Adrenal gland (tissue), 12 donors: ENCODE measurements around the gene SLC12A4. TPM values are rescaled to one million over a fixed set of nuclear protein-coding genes. Genes with fewer than 3 reads are reported as not detected.
A peak's percentile ranks its signal among the peaks of the same experiment; 100 is the strongest.

Experiments
- DNase-seq, 7 donors: peaks; one replicate each; pipeline ENCODE4 v3.0.0-alpha.2; 2019 to 2020
- H3K27ac ChIP-seq, 5 donors: fragments of 200-600 bp; sonication (generic) in 4 of 5; 1 replicate in 3 of 5; 2 replicates in 2 of 5; pipeline versions ENCODE4 v1.5.1 to v1.8.0; 2016 to 2020; ENCODE audit warnings: mild to moderate bottlenecking in 1 of 5
- H3K27me3 ChIP-seq: fragments of 200-600 bp; 2 replicates; pipeline ENCODE4 v1.8.0; 2021
- H3K36me3 ChIP-seq, 2 donors: fragments of 200-600 bp; replicated peaks in 1 of 2; 1 replicate in 1 of 2; 2 replicates in 1 of 2; pipeline versions ENCODE4 v1.5.1 to v1.8.0; 2018 to 2022
- H3K4me1 ChIP-seq, 2 donors: fragments of 200-600 bp; replicated peaks in 1 of 2; 1 replicate in 1 of 2; 2 replicates in 1 of 2; pipeline versions ENCODE4 v1.5.1 to v1.8.0; 2018 to 2021
- H3K4me3 ChIP-seq, 4 donors: fragments of 200-600 bp; sonication (generic) in 3 of 4; one replicate each; pipeline ENCODE4 v1.5.1; 2016 to 2018
- H3K9me3 ChIP-seq, 3 donors: fragments of 200-600 bp; sonication (generic) in 1 of 3; replicated peaks in 1 of 3; 1 replicate in 2 of 3; 2 replicates in 1 of 3; pipeline versions ENCODE4 v1.5.1 to v1.8.0; 2016 to 2021
- POLR2A ChIP-seq, 2 donors: fragments of 450-650 bp; IDR thresholded peaks; one replicate each; pipeline ENCODE4 v1.6.1; 2017; ENCODE audit warnings: antibody characterized with exemption in 2 of 2, mild to moderate bottlenecking in 2 of 2, moderate library complexity in 1 of 2
- WGBS, 4 donors: extraction: QIAGEN DNeasy Blood & Tissue Kit in 2 of 4; methylation state at CpG; one replicate each; pipeline versions ENCODE4 v1.1.5 to v1.1.7; 2013 to 2017; 5-methylcytosine and 5-hydroxymethylcytosine counted together
- intact Hi-C, 2 donors: fragments of 100-400 bp; cut with DNase I; formaldehyde crosslinking; loops; one replicate each; pipeline versions ENCODE4 v1.14.1 to v1.15.0; 2022 to 2023
- polyA plus RNA-seq, 3 donors: library from polyadenylated mRNA; stranded (reverse); fragments of 200-250 nt in 2 of 3; fragments of 350-450 nt in 1 of 3; fragmentation: Illumina TruSeq in 1 of 3; extraction: RNeasy Lipid Tissue Mini Kit (QIAGEN cat#74804) in 1 of 3; gene quantifications; one replicate each; pipeline ENCODE4 v1.2.3, GENCODE V29; 2013 to 2014
- total RNA-seq, 9 donors: library from RNA; depleted of rRNA in 4 of 9; stranded (reverse); fragments of >200 nt in 4 of 9; fragments of 120-200 nt in 1 of 9; fragmentation: NEBNext Ultra II Directional in 1 of 9; extraction: Animal tissue kit (Norgen Biotek cat#: 25700) in 1 of 9; gene quantifications; one replicate each; pipeline versions ENCODE4 v1.1.0 to v1.2.4, GENCODE V29; 2013 to 2023
- TF ChIP-seq, protein P1 (sequence below), 6 experiments: fragments of 450-650 bp in 4 of 6; fragments of 200-600 bp in 2 of 6; sonication (generic) in 1 of 6; IDR thresholded peaks; 1 replicate in 5 of 6; 2 replicates in 1 of 6; pipeline versions ENCODE4 v1.5.1 to v1.8.0; 2016 to 2021; ENCODE audit warnings: antibody characterized with exemption in 6 of 6, mild to moderate bottlenecking in 2 of 6, moderate library complexity in 1 of 6
- donor health status: healthy with polysubstance abuse.
- donor health status: Bipolar disorder and iron deficiency.
- donor health status: DM: yes; HTN: yes; CAD: no.
- donor health status: DM: no; HTN: no; CAD: no.
- donor health status: DM: no; HTN: no; CAD: no.
- donor health status: DM: yes; HTN: yes; CAD: no.

Gene SLC12A4
- total and polyA plus RNA-seq, 12 donors: 15.4 to 111 (median 72.7) TPM

GRCh38 chr16:67990018-67990386 is 21.6 kb upstream of the SLC12A4 start:
- intact Hi-C loops: loop anchor here in 1 of 2 donors (5.0 to 10.0 kb wide), 2 partner anchors 55 to 242 kb away; no protein-coding TSS in a partner anchor

DNA sequence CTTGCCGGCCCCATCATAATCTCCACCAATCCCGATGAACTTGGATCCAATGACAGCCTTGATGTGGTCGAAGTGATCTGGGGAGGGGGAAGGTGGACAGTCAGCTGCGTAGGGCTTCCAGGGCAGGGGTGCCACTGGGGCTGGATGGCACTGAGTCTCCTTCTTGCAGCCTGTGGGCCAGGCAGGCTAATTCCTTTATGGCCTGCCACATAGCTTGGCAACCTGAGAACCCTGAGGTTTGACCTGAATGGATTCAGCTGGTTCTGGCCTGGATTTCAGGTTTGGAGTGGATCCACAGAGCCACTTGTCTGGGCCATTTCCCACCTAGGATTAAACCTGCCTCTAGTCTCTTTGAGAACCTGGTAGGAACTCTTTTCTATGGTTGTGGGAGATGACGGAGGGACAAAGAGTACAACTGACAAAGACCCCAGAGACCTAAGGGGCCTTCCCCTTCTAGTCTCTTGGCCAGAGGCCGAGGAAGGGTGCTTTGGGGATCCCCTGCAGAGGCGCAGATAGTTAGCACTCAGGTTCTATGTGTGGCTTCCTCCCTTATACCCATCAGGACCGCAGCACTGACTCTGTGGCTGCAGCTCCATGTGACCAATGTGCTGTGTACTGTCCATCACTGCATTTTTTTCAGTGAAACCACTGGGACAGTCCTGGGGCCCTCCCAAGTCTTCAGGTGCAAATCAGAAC is 21.0 kb upstream of the SLC12A4 start:
- intact Hi-C loops: loop anchor here (5.0 to 10.0 kb wide), 3 partner anchors 55 to 243 kb away; no protein-coding TSS in a partner anchor
- 83 to 93% (median 88%) methylated on average over 6 to 8 of the region's 8 CpGs for WGBS, 4 donors
- no peaks in the 10 kb centered on the region for H3K9me3 ChIP-seq
- H3K4me3 ChIP-seq: no peak overlapping the region
- TF ChIP-seq, protein P1, sequence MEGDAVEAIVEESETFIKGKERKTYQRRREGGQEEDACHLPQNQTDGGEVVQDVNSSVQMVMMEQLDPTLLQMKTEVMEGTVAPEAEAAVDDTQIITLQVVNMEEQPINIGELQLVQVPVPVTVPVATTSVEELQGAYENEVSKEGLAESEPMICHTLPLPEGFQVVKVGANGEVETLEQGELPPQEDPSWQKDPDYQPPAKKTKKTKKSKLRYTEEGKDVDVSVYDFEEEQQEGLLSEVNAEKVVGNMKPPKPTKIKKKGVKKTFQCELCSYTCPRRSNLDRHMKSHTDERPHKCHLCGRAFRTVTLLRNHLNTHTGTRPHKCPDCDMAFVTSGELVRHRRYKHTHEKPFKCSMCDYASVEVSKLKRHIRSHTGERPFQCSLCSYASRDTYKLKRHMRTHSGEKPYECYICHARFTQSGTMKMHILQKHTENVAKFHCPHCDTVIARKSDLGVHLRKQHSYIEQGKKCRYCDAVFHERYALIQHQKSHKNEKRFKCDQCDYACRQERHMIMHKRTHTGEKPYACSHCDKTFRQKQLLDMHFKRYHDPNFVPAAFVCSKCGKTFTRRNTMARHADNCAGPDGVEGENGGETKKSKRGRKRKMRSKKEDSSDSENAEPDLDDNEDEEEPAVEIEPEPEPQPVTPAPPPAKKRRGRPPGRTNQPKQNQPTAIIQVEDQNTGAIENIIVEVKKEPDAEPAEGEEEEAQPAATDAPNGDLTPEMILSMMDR (IDR thresholded peaks at IDR 0.05): no peak
- no peak for TF ChIP-seq POLR2A (IDR thresholded peaks at IDR 0.05)
- H3K36me3 ChIP-seq: no peaks in the 10 kb centered on the region
- peaks cover 3 to 20% of the 10 kb centered on the region in 2 donors for H3K4me1 ChIP-seq
- no peaks in the 10 kb centered on the region for H3K27me3 ChIP-seq
- no peak overlapping the region for H3K27ac ChIP-seq
- no peak for DNase-seq

More at GRCh38 chr16:67990018-67990386, 21.6 kb upstream of the SLC12A4 start:
- Histone ChIP-seq H3K36me3 (no peaks in the 10 kb centered on the region), H3K9me3 (no peaks in the 10 kb centered on the region), H3K4me1 (peaks cover 3 to 14% of the 10 kb centered on the region in 2 donors), H3K4me3 (no peak overlapping the region), H3K27me3 (no peaks in the 10 kb centered on the region), H3K27ac (no peak overlapping the region)
- no peak for TF ChIP-seq POLR2A (IDR thresholded peaks at IDR 0.05)
- TF ChIP-seq, protein P1 (IDR thresholded peaks at IDR 0.05): no peak
- WGBS, 4 donors: 79 to 93% (median 88%) methylated on average over 3 to 6 of the region's 6 CpGs
- DNase-seq: no peak

DNA sequence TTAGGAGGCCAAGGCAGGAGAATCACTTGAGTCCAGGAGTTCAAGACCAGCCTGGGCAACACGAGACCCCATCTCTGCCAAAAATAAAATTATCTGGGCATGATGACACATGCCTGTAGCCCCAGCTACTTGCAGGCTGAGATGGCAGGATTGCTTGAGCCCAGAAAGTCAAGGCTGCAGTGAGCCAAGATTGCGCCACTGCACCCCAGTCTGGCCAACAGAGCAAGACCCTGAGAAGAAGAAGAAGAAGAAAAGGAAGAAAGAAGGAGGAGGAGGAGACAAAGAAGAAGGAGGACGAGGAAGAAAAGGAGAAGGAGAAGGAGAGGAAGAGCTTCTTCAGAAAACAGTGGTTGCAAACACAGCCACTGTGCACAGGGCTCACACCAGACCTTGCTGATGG is 20.2 kb upstream of the SLC12A4 start:
- no peak for DNase-seq
- H3K4me1 ChIP-seq: peaks cover 3 to 26% of the 10 kb centered on the region in 2 donors
- H3K27me3 ChIP-seq: no peaks in the 10 kb centered on the region
- intact Hi-C loops: loop anchor here in 1 of 2 donors (10.0 kb wide), 1 partner anchor 236 kb away; no protein-coding TSS in a partner anchor
- 76 to 81% (median 81%) methylated on average over 3 of the region's 3 CpGs for WGBS, 4 donors
- H3K36me3 ChIP-seq: no peaks in the 10 kb centered on the region
- no peak overlapping the region for H3K4me3 ChIP-seq
- H3K9me3 ChIP-seq: no peaks in the 10 kb centered on the region
- TF ChIP-seq, protein P1 (IDR thresholded peaks at IDR 0.05): no peak
- TF ChIP-seq POLR2A (IDR thresholded peaks at IDR 0.05): no peak
- H3K27ac ChIP-seq: no peak overlapping the region

GRCh38 chr16:67987460-67988160 is 19.2 kb upstream of the SLC12A4 start:
- no peaks in the 10 kb centered on the region for H3K36me3 ChIP-seq
- H3K9me3 ChIP-seq: no peaks in the 10 kb centered on the region
- WGBS, 4 donors: 65 to 80% (median 66%) methylated on average over 11 of the region's 11 CpGs
- H3K27me3 ChIP-seq: no peaks in the 10 kb centered on the region
- peak overlapping the region in 3 of 5 donors; percentile 26 to 72 (median 64) for H3K27ac ChIP-seq
- no peak overlapping the region for H3K4me3 ChIP-seq
- intact Hi-C loops: loop anchor here in 1 of 2 donors (10.0 kb wide), 1 partner anchor 237 kb away; no protein-coding TSS in a partner anchor
- DNase-seq: peak in 6 of 7 donors; percentile 44 to 77 (median 52)
- peaks cover 0 to 19% of the 10 kb centered on the region in 2 donors for H3K4me1 ChIP-seq
- TF ChIP-seq POLR2A (IDR thresholded peaks at IDR 0.05): no peak
